NCI-H146 treated with DMSO at 0.1 percent for 48 hours (cell line): ENCODE measurements around the gene TNFRSF8.

Experiments used
- DNase-seq: peaks from one replicate; lab custom pipeline; 2025; ENCODE audit not compliant: unreplicated experiment; lab: John Stamatoyannopoulos, UW

TNFRSF8 gene

DNA sequence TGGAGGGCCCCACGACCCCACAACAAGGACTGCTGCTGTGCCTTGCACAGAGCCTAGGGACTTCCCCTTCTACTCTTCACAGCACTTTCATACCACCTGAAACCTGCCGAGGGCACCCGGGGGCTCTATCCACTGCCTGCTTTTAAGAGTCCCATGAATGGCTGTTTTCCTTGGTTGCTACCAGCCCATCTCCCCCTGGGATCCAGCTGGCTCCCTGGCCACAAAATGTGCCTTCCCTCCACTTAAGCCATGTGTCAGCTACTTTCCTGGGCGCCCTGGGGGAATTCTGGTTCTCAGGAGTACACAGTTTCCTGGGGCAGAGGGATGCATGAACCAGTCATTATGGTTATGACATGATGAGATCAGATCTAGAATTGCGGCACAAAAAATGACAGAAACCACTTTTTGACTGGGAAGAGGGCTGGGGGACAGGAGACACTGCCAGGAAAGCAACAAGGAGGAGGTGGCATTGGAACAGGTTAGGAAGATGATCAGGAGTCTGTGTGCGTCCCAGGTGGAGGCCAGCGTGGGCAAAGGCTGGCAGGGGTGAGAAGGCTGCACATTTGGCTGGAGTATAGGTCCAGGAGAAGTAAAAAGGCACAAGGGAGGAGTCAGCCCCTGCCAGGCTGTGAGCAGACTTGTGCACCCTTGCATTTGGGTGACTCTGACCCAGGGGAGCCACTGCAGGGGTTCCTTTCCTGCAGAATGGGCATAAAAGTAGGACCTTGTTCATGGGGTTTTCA lies 3.2 kb upstream of the TNFRSF8 start:
- no peak for DNase-seq

DNA sequence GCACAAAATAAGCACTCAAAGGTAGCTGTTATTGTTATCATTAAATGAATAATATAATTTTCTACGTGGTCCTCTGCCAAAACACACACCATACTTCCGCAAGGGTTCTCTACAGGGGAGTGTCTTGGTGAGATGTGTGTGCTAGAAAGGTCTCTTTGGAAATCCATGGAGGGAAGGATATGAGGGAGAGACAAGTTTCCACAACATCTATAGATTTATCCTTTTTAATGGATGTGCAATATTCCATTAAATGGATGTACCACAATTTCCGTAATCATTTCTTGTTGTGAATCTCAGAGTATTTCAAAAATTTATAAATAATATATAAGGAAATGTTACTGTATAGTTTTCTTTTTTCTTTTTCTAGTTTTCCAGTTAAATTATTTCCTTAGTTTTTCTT lies 2.6 kb upstream of the TNFRSF8 start:
- DNase-seq, result no peak

DNA sequence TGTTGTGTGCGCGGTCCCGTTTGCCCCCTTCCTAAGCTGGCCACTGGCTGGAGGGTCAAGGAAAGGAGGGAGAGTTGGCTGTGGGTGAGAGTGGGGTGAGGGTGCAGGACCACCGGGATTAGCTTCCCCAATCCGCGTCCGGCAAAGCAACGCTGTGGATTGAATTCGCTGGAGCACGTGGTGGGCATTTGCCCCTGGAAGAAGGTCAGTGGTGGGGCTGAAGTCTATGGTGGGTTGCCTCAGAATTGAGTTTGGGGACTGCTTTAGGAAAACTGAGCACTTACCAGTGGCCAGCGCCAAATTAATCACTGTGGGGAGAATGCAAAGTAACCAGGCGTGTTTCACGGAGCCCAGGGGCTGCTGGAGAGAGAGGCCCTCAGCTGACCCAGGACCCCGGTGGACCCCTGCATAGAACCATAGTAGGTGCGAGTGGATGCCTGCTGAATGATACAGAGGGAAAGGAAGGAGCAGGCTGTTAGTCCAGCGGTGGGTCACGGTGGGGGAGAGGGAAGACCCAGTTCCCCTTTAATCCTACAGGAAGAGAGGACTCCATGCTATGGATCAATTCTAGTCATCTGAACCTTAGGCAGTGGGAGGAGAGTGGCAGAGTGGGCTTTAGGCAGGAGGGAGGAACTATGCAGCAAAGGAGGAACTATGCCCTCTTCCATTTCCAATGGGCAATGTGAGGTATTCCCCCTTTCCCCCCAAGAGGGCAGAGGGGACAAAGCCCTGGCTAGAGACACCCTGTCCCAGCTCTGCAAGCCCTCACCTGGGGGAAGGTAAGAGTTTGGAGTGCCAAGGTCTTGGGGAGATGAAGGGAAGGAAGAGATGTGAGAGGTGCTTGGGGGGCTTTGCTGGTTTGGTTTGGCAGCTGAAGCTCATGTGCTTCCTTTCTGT lies 1.2 kb downstream of the TNFRSF8 start:
- DNase-seq, result no peak

DNA sequence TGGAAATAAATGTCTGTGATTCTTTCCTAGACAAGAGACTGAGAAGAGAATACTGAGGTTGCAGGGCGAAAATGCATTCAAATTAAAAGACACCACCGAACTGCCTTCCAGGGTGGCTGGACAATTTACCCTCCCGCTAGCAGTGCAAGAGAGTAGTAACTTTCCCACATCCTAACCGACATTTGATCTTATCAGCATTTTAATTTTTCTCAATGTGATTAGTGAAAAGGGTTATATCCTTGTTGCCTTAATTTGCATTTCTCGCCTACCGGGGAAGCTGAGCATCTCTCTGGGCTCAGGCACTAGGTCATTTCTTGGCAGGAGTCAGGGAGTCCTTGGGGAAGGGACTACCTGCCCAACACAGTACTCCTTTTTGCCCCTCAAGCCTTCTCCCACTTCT lies 2.8 kb downstream of the TNFRSF8 start:
- no peak for DNase-seq

DNA sequence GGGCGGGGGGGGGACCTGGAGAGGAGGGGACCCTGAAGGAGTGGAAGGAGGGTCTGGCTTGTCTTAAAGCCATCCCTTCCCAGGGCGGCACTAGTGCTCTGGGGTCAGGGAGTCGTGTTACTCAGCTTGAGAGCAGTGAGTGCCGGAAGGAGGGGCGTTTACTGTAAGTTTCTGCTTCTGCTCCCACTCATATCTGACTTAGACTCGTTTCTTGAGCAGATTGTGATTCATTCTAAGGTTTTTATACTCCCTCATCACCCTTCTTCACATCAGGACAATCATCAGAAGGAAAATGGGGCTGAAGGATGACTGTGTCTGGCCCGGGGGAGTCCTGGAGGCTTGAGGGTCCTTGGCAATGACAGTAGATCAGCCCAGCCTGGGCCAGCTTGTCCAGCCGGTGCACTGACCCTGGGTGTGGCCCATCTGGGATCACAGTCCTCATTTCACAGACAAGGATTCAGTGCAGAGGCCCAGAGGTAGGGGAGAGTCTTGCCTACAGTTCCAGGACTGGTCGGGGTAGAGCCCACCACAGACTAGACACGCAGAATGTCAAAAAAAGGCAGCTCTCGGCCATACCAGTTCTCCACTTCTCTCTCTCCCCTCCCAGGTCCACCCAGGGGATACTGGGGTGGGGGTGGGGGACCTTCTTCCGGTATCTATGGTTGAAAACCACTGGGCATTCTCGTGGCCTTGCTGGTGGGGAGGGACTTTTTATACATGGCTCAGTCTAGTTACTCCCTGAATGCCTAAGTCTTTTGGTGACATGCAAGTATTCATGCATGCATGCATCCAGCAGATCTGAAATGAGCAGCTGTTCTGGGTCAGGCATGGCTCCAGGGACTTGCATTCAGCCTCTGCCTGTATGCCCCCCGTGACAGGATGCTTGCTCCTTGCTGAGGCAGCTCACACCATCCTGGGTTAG lies 5.1 kb downstream of the TNFRSF8 start:
- no peak for DNase-seq

DNA sequence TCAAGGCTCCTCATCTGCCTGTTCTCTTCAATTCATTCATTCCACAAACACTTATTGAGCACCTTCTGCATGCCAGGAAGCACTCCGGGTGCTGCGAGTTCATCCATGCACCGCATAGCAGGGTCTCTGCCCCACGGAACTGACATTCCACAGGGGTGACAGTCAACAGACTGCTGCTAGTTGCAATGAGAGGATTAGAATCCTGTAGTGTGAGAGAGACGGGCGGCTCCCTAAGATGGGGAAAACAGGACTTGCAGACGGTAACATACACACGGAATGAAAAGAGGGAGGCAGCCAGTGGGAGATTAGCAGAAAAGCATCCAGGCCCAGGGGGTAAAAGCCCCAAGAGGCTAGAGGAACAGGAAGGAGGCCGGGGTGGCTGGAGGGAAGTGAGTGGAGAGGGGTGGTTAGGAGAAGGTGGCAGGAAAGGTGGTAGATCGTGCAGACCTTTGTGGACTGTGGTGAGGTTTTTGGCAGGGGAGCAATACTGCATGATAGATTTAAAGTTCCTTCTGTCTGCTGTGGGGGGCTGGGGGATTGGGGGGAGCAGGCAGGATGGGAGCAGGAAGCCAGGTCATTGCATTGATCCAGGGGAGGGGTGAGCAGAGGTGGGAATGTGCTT lies 6.6 kb downstream of the TNFRSF8 start:
- no peak for DNase-seq

DNA sequence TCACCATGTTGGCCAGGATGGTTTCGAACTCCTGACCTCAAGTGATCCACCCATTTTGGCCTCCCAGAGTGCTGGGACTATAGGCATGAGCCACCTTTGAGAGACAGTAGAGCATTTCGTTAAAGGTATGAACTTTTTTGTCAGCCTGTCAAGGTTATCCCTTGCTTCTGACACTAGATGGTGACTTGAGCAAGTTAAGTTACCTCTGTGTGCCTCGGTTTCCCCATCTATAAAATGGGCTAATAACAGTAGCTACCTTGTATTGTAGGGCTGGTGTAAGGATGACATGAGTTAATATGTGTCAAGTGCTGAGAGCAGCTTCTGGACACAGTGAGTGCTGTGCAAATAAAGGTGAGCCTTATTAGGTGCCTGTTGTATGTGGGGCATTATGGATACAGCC lies 8.8 kb downstream of the TNFRSF8 start:
- DNase-seq, result no peak

DNA sequence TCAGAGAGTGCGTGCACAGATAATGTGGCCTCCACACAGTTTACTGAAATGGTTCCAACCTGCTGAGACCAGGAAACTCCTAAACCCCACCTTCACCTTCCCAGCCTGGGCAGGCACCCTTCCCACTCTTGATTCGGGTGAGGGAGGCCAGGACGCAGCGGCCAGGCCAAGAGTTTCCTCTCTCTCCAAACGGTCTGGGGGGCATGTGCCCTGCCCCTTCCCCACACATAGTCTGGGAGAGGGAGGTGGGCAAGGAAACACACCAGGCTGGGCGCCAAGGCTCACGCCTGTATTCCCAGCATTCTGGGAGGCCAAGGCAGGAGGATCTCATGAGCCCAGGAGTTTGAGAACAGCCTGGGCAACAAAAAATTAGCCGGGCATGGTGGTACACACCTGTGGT lies 9.6 kb downstream of the TNFRSF8 start:
- no peak for DNase-seq

DNA sequence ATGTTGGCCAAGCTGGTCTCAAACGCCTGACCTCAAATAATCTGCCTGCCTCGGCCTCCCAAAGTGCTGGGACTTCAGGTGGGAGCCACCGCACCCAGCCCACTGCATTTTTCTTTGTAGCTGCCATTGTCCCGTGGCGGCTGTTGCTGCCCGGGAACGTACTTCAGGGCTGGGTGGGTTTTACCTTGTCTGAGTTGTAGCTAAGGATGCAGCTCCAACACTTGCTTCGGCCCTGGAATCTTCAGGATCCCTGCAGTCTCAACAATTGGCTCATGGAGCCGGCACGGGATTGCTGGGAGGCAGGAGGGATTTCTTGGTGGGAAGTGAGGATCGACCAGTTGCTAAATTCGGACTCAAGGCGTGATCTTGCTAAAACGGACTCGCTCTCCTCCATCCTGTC lies 10.7 kb downstream of the TNFRSF8 start:
- DNase-seq, result no peak

DNA sequence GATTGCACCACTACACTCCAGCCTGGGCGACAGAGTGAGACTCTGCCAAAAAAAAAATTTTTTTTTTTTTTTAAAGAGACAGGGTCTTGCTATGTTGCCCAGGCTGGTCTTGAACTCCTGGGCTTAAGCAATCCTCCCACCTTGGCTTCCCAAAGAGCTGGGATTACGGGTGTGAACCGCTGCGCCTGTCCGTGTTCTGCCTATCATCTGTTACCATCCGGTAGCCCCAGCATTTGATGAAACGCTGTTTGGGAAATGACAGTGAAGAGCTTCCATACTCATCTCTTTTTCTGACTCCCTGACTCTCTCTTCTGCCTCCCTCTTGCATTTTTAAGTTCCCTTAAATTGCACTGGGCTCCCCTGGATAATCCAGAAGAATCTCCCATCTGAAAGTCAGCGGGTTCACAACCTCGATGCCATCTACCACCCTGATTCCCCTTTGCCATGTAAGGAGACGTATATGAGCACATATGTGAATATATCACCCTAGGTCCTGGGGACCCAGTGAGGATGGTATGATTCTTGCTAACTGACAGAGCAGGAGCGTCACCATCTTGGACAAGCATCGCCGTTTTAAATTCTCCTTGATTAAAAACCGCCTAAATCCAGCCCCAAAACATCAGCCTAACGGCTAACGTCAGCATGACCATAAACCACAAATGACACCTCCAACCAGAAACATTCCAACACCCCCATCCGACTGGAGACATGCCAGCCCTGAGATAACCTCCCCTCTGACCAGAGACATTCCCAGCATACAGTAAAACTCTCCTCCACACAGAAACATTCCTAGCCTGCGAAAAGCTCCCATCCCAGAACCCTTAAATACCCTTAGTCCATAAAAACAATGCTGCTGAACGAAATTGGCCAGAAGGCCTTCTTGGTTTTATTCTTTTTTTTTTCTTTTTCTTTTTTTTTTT lies 12.4 kb downstream of the TNFRSF8 start:
- DNase-seq, result no peak

DNA sequence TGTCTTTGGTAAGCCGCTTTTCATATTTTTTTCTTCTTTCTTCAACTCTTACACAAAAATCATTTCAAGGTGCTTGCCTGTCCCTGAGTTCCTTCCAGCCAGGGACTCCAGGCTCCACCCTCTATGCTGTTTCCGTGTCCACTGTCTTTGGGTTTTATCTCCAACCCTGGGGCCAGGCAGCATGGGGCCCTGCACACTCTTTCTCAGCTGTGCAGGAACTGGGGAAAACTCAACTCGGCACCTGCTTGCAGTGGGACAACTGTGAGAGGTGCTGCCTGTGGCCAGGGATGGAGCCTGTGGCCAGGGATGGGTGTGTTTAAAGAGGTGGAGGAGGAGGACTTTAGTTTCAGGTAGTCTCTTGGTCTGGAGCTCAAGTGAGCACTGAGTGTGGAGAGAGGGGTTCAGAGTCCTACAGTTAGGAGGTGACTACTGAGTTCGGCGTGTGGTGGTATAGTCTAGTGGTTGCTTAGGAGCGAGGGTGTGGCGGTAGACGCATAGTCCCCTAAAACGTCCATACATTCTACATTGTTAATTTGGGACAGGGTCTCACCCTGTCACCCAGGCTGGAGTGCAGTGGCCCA lies 13.4 kb downstream of the TNFRSF8 start:
- no peak for DNase-seq

DNA sequence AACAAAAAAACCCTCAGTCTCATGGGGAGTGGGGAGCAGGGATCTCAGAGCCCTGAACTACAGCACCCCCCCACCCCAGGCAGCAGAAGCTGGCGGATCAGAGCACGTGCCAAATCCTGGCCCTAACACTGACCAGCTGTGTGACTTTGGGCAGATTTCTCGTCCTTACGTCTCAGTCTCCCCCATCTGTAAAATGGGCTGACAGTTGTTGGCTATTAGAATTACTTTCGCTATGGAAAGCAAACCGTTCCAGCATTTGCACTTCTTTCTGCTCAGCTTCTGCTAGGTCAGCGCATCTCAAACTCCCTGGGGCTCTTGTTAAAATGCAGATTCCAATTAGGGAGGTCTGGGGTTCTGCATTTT lies 15.5 kb downstream of the TNFRSF8 start:
- DNase-seq, result no peak

DNA sequence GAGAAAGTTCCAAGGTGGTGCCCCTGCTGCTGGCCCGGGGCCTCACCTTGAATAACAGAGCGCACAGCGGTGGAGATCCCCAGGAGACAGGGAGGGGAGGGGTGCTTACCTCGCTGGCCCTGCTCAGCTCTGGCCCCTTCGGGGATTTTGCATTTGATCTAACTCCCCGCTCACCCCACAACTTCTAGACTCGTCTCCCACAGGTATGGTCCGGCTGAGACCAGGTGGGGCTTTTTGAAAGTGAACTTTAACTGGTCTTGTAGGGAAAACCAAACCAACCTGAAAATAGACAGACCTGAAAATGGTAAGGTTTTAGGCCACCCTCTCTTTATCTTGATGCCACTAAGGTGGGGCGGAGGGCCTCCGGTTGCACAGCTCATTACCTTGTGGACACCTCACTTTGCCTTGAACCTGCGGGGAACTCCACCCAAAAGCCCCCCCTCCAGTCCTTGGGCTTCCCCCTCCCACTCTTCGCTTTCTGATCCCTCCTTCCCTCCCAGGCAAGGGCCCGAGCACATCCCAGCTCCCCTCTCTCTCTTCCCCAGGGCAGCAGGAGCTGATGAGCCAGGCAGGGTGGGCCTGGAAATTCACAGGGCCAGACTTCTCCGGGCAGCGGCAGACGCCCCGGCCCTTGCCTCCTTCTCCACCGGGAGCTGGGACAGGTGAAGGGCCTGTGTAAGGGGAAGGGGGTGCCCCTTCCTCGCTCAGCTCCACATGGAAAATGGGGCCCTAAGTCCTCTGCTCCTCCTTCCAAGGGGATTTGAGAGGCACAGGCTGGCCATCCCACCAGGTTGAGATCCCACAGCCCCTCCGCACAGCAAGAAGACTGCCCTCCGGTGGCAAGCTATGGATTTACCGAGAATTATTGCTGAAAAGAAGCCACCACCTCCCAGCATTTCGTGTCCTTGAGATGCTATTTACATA lies 16.1 kb downstream of the TNFRSF8 start:
- no peak for DNase-seq

DNA sequence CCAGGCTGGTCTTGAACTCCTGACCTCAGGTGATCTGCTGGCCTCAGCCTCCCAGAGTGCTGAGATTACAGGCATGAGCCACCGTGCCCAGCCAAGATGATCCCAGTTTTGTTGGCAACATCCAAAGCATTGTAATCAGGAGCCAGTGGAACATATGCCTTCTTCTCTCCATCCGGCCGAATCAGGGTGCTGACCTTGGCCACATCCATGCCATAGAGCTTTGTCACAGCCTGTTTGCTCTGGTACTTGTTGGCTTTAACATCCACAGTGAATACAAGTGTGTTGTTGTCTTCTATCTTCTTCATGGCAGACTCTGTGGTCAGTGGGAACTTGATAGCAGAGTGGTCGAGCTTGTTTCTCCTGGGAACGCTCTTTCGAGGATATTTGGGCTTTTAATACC lies 17.1 kb downstream of the TNFRSF8 start:
- no peak for DNase-seq

DNA sequence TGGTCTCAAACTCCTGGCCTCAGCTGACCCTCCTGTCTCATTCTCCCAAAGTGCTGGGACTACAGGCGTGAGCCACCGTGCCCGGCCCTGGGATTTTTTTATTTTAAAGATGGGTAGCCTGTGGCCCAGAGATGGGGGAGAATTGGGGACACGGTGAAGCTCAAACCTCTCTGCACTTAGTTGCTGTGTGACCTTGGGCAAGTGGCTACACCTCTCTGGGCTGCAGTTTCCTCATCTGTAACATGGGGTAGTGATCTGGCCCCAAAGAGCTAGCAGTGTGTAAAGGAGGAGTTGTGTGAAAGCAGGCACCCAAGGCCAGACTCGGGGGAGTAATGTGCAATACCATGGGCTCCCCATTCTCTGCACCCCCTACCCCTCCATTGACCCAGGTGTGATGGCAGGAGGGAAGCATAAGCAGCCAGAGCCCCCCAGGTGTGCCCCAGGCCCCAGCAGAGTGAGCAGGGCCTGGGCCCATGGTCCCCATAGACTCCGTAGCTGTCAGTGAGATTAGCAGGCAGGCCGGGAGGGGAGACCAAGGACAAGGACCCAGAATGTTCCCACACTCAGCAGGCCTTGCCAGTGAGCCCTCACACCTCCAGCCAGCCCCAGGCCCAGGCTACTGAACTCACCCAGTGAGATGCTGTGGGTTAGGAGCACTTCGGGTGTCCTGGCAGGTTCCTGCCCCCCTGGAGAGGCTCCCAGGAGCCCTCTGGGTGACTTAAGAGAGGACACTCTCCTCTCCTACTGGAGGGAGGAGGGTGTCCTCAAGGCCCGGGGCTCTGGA lies 17.9 kb downstream of the TNFRSF8 start:
- no peak for DNase-seq

DNA sequence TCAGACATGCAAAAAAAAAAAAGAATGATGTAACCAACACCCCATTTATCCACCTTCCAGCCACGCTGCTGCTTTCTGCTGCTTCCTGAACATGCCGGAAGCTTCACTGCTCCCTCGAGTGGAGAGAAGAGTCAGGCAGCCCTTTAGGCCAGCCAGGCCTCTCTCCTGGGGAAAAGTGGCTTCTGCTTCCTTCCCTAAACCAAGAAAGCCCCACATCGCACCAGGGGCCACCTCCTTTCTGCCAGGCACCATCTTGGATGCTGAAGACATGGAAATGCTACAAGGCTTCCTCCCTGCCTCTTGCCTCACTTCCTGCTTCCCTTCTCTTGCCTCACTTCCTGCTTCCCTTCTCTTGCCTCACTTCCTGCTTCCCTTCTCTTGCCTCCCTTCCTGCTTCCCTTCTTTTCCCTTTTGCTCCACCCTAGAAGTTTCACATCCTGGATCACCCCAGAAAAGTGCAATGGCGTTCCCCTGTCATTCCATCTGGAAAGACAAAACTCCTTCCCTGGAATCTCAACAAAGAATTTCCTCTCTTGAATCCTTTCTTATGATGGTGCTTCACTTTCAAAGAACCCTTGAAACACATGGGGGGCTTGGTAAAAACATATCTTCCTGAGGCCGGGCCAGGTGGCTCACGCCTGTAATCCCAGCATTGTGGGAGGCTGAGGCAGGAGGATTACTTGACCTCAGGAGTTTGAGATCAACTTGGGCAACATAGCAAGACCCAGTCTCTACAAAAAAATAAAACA lies 18.7 kb downstream of the TNFRSF8 start:
- no peak for DNase-seq

DNA sequence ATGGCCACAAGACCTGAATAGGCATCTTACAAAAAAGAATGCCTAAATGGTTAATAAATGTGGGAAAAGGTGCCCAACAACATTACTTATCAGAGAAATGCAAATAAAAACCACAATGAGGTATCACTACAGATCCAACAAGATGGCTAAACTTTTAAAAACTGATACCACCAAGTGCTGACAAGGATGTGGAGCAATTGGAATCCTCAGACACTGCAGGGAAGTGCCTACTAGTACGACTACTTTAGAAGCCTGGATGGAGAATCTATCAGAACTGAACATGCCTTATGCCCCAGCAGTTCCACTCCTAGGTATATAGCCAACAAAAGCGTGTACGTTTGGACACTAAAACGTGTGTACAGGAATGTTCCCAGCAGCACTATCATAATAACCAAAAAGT lies 19.9 kb downstream of the TNFRSF8 start:
- DNase-seq, result no peak
